GM19395 (cell line): ENCODE results near the gene PRKN.
A peak's percentile ranks its signal among the peaks of the same experiment; 100 is the strongest.

Source experiments
- ATAC-seq: cut with Tn5 transposase; IDR thresholded peaks from one replicate; pipeline ENCODE4 v1.9.1; 2021; ENCODE audit warnings: mild to moderate bottlenecking, moderate library complexity; ENCODE audit not compliant: unreplicated experiment

The PRKN gene

GRCh38 chr6:161586887-161587286 is 1140.7 kb downstream of the PRKN start:
- ATAC-seq, result no peak

DNA sequence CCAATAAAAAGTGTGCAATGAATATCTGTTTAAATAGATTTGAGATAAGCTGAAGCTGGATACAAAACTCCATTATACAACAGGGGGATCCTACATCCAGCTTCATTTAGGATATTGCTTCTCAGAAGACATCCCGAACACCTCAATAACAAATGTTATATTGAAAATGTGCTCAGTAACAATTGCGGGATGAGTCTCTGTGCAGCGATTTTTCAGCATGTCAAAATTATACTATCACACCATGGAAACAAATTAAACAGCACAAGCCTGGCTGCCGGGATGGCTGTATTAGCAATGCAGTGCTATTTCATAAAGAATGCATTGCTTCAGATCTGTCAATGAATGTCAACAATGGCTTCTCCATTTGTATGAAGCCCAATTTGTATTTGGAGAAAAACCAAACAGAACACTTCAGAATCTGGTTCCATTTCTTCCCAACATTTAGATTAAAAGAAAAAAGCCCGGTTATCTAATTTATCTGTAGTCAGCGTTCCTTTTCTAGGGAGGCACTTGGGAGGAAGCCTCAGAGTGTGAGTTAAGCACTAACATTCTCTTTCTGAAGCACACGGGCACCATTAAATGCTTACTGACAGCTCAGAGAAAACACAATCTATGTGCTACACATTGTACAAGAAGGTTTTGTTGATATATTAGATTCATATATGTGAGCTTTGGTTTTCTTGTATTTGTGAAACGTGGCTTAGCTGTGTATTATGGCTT is 1142.8 kb downstream of the PRKN start:
- no peak for ATAC-seq

GRCh38 chr6:161584051-161584450 is 1143.5 kb downstream of the PRKN start:
- ATAC-seq, result no peak

DNA sequence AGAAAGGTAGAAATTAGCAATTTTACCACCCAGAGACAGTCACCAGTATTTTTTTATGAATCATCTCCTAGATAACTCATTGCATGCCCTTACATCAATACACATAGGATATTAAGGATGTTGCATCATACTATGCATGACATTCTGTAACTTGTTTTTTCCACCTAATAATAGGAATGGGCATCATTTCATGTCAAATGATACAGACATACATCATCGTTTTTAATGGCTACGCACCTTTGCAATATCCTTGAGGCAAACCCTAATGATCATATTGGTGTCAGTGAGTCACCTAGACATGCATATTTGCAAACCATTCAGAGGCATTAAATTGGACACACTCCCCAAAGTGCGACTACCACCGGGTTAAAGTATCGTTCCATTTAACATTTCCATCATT is 1144.0 kb downstream of the PRKN start:
- no peak for ATAC-seq

GRCh38 chr6:161578478-161578877 is 1149.1 kb downstream of the PRKN start:
- no peak for ATAC-seq

GRCh38 chr6:161575523-161576254 is 1151.9 kb downstream of the PRKN start:
- no peak for ATAC-seq

DNA sequence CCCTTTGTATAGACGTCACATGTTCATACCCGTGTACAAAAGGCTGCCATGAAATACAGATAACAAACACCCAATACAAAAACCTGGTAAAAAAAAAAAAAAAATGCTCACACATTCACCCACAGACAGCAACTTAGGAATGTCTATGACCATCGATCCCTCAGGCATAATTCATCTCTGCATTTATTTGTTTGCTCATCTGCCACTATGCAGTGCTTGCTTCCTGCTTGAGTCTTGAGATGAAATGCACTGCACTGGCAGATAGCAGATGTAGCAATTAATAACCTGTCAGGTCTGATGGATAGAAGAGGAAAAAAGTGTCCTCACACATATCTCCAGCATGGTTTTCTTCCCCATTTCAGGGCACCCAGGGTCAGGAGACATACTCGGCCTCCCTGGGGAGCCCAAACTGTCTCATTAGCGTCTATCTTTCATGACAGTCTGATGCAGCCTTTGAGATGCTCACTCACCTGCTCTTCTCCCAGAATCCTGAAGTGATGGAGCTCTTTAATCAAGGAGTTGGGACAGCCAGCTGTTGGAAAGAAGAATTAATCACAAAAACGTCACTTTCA is 1158.6 kb downstream of the PRKN start:
- no peak for ATAC-seq

GRCh38 chr6:161564952-161565351 is 1162.6 kb downstream of the PRKN start:
- no peak for ATAC-seq

DNA sequence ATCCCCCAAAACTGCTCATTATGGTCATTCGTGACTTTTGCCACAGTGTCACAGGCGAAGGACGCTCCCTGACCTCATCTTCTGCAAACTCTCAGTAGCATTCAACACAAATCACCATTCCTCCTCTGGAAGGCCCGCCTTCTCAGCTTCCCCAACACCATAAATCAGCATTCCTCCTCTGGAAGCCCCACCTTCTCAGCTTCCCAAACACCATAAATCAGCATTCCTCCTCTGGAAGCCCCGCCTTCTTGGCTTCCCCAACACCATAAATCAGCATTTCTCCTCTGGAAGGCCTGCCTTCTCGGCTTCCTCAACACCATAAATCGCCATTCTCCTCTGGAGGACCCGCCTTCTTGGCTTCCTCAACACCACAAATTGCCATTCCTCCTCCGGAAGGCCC is 1165.7 kb downstream of the PRKN start:
- ATAC-seq, result no peak

- no peak for ATAC-seq
These were observed 1170.0 kb downstream of the PRKN start for GRCh38 chr6:161557333-161558107.

DNA sequence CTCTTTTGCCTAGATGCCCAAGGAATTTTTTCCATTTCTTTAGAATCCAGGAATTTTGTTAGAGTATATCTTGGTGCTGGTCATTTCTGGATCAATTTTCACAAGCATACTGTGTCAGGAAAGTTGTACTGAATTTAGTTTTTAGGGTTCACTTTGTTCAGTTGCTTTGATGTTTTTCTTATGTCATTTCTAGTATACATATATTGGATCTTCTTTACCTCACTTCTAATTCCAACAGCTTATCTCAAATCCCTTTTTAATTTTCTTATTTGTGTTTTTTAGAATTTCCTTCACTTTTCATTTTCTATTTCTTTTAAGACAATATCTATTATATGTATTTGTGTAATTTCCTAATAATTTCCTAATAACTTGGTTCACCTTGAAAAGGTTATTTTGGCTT is 1172.7 kb downstream of the PRKN start:
- ATAC-seq, result no peak

DNA sequence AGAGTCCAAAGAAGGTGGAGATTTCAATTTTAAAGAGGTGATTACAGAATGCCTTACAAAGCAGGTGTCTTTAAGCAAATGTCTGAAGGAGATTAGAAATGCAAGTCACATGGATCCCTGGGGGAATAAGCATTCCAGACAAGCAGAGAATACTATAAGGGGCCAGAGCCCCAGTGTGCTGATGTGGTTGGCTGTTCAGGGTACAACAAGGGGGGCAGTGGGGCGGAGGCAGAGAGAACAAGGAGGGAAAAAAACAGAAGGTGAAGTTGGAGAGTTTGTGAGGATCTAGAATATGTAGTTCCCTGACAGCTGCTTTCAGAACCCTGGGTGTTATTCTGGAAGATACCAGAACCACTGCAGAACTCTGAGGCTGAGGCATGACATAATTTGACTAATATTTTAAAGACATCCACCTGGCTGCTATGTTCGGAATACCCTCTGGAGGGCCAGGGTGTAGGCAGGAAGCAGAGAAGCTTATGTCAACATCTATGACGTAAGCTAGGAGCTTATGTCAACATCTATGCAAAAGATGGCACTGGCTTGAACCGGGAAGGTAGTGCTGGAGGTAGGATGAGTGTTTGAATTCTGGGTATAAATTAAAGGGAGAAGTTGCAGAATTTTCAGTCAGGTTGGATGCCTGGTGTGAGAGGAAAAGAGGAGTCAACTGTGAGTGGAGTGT is 1177.5 kb downstream of the PRKN start:
- ATAC-seq, result no peak

DNA sequence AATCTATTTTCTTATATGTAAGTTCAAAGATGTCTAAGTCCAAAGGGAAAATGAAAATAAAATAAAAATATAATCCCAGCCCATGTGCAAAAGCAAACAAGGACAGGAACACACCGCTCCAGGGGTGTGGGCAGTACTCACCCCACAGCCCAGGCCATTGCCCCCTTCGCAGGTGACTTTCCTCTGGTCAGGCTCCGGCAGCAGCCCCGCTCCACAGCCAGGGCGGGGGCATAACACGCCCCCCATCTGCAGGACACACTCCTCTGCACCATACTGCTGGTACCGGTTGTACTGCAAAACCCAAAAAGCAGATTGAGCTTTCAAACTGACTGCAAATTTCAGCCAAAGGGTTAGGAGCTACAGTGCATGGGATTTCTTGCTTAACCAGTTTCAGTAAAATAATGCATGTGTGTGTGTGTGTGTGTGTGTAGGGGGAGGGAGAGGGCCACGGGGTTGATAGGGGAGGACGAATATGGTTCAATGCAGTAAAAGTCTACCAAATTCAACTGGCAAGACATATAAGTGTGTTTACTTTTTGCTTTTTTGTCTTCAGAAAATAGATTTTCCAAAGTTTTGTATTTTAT is 1178.8 kb downstream of the PRKN start:
- ATAC-seq, result no peak

GRCh38 chr6:161547617-161548016 is 1179.9 kb downstream of the PRKN start:
- no peak for ATAC-seq

- ATAC-seq, result no peak
These were observed 1180.9 kb downstream of the PRKN start for GRCh38 chr6:161546632-161547031.

GRCh38 chr6:161545741-161546140 is 1181.8 kb downstream of the PRKN start:
- ATAC-seq, result no peak

DNA sequence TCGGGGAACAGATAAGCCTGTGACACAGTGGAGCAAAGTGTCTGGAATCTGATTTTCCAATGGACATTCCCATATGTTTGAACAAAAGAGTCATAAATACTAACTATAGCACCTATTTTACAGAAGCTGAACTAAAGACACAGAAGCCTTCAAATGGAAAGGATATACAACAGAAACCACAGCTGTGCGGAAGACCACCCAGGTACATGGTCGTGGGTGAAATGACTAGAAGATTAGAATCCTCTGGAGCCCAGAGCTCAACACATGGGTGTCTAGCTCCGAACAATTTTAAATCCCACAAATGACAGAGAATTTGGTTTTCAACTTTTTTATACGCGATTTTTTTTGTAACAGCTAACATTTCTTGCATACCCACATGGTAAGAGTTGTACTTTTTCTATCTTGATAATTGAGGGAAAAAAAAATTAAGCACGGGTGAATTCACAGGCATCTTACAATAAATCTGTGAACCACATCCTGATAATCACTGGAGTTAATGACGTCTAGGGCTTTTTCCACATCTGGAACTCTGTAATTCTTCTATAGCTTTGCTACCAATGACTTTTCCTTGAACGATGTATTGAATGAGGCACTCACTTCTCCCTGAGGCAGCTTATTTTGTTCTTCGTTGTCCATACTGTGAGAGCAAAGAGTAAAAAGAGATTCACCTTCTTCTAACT is 1182.6 kb downstream of the PRKN start:
- no peak for ATAC-seq

- ATAC-seq, result peak; percentile 89
These were observed 1183.8 kb downstream of the PRKN start for GRCh38 chr6:161543684-161544309.

- no peak for ATAC-seq
These were observed 1185.1 kb downstream of the PRKN start for GRCh38 chr6:161542346-161542980.
